HG02885 (cell line): ENCODE results near the gene CD109.
A peak's percentile ranks its signal among the peaks of the same experiment; 100 is the strongest.
"Not testable (repeated sequence)": the region's sequence is repeated elsewhere in the genome, so short reads cannot be mapped to it uniquely, and the experiment has no call there.

Source experiments
- ATAC-seq: cut with Tn5 transposase; IDR thresholded peaks from one replicate; pipeline ENCODE4 v1.9.1; 2021; ENCODE audit warnings: mild to moderate bottlenecking; ENCODE audit not compliant: unreplicated experiment, poor library complexity

The CD109 gene

GRCh38 chr6:73722318-73723060 lies 26.5 kb downstream of the CD109 start:
- ATAC-seq: peak; percentile 66

- ATAC-seq: not testable (repeated sequence)
Observed at GRCh38 chr6:73723480-73723879, 27.5 kb downstream of the CD109 start.

- ATAC-seq: no peak
Observed at GRCh38 chr6:73724389-73724788, 28.4 kb downstream of the CD109 start.

- ATAC-seq: peak; percentile 30
Observed at GRCh38 chr6:73725192-73725591, 29.2 kb downstream of the CD109 start.

GRCh38 chr6:73727114-73727513 lies 31.1 kb downstream of the CD109 start:
- no peak for ATAC-seq

GRCh38 chr6:73728548-73729205 lies 32.7 kb downstream of the CD109 start:
- ATAC-seq: peak; percentile 69

GRCh38 chr6:73731285-73731684 lies 35.3 kb downstream of the CD109 start:
- no peak for ATAC-seq

GRCh38 chr6:73732845-73733675 lies 37.1 kb downstream of the CD109 start:
- ATAC-seq: peak; percentile 82

- ATAC-seq: no peak
Observed at GRCh38 chr6:73733791-73734190, 37.8 kb downstream of the CD109 start.

GRCh38 chr6:73734832-73735453 lies 38.9 kb downstream of the CD109 start:
- no peak for ATAC-seq

GRCh38 chr6:73738367-73739028 lies 42.5 kb downstream of the CD109 start:
- peak; percentile 5 for ATAC-seq

- peak; percentile 73 for ATAC-seq
Observed at GRCh38 chr6:73739096-73739495, 43.1 kb downstream of the CD109 start.

- no peak for ATAC-seq
Observed at GRCh38 chr6:73742433-73742832, 46.4 kb downstream of the CD109 start.

GRCh38 chr6:73743081-73743480 lies 47.1 kb downstream of the CD109 start:
- ATAC-seq: no peak

- ATAC-seq: no peak
Observed at GRCh38 chr6:73743556-73743955, 47.6 kb downstream of the CD109 start.

- ATAC-seq: no peak
Observed at GRCh38 chr6:73746787-73747186, 50.8 kb downstream of the CD109 start.

- peak; percentile 99 for ATAC-seq
Observed at GRCh38 chr6:73747289-73747688, 51.3 kb downstream of the CD109 start.

- ATAC-seq: no peak
Observed at GRCh38 chr6:73752943-73753342, 56.9 kb downstream of the CD109 start.

GRCh38 chr6:73766040-73766439 lies 70.0 kb downstream of the CD109 start:
- no peak for ATAC-seq

- ATAC-seq: no peak
Observed at GRCh38 chr6:73768558-73768957, 72.6 kb downstream of the CD109 start.
